HepG2 (cell line): ENCODE data around the gene PLEKHN1.
"Not testable (repeated sequence)": the region's sequence is repeated elsewhere in the genome, so short reads cannot be mapped to it uniquely, and the experiment has no call there.

Experiments used
- ZBTB25 ChIP-seq: IDR thresholded peaks from 2 replicates; pipeline ENCODE4 v1.6.1; 2018; ENCODE audit warnings: missing genetic modification reagents
- TF ChIP-seq, protein P1 (sequence below): sonication (generic); formaldehyde crosslinking; IDR thresholded peaks from 2 replicates; pipeline ENCODE4 v1.8.1; 2022; ENCODE audit warnings: mild to moderate bottlenecking, missing genetic modification reagents
- TF ChIP-seq, protein P2 (sequence below), 2 experiments: IDR thresholded peaks; 2 replicates each; pipeline ENCODE4 v1.6.1; 2011 to 2012; ENCODE audit warnings: low read length in 2 of 2, borderline replicate concordance in 1 of 2, low read depth in 1 of 2, mild to moderate bottlenecking in 1 of 2, moderate library complexity in 1 of 2

DNA sequence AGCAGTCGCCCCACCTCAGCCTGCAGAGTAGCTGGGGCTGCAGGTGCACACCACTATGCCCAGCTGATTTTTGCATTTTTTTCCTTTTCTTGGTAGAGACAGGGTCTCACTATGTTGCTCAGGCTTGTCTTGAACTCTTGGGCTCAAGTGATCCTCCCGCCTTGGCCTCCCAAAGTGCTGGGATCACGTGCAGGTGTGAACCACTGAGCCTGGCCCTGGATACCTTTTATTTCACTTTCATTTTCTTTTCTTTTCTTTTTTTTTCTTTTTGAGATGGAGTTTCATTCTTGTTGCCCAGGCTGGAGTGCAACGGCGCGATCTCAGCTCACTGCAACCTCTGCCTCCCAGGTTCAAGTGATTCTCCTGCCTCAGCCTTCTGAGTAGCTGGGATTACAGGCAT, 25.0 kb downstream of the PLEKHN1 start:
- not testable (repeated sequence) for TF ChIP-seq ZBTB25 (CRISPR knock-in tag)
- TF ChIP-seq, protein P1, sequence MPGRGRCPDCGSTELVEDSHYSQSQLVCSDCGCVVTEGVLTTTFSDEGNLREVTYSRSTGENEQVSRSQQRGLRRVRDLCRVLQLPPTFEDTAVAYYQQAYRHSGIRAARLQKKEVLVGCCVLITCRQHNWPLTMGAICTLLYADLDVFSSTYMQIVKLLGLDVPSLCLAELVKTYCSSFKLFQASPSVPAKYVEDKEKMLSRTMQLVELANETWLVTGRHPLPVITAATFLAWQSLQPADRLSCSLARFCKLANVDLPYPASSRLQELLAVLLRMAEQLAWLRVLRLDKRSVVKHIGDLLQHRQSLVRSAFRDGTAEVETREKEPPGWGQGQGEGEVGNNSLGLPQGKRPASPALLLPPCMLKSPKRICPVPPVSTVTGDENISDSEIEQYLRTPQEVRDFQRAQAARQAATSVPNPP = not testable (repeated sequence)
- TF ChIP-seq, protein P2, sequence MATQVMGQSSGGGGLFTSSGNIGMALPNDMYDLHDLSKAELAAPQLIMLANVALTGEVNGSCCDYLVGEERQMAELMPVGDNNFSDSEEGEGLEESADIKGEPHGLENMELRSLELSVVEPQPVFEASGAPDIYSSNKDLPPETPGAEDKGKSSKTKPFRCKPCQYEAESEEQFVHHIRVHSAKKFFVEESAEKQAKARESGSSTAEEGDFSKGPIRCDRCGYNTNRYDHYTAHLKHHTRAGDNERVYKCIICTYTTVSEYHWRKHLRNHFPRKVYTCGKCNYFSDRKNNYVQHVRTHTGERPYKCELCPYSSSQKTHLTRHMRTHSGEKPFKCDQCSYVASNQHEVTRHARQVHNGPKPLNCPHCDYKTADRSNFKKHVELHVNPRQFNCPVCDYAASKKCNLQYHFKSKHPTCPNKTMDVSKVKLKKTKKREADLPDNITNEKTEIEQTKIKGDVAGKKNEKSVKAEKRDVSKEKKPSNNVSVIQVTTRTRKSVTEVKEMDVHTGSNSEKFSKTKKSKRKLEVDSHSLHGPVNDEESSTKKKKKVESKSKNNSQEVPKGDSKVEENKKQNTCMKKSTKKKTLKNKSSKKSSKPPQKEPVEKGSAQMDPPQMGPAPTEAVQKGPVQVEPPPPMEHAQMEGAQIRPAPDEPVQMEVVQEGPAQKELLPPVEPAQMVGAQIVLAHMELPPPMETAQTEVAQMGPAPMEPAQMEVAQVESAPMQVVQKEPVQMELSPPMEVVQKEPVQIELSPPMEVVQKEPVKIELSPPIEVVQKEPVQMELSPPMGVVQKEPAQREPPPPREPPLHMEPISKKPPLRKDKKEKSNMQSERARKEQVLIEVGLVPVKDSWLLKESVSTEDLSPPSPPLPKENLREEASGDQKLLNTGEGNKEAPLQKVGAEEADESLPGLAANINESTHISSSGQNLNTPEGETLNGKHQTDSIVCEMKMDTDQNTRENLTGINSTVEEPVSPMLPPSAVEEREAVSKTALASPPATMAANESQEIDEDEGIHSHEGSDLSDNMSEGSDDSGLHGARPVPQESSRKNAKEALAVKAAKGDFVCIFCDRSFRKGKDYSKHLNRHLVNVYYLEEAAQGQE (IDR thresholded peaks at IDR 0.05; ENCODE audit: borderline replicate concordance in 1 of 2, low read depth in 1 of 2, low read length in 2 of 2) = not testable (repeated sequence)
